ENCODE results near the gene NSMCE3.

Gene NSMCE3

GRCh38 chr15:29242456-29243242, 27.0 kb downstream of the NSMCE3 start:
- no peaks in the 10 kb centered on the region for H3K4me1 ChIP-seq (ENCODE audit: control insufficient read depth in 2 of 2, insufficient read depth in 1 of 2, low read depth in 1 of 2, low read length in 2 of 2)
- H4K8ac ChIP-seq (ENCODE audit: low read depth, low read length): no peak overlapping the region
- H2BK120ac ChIP-seq (ENCODE audit: low read depth, low read length): no peak overlapping the region
- no peaks in the 10 kb centered on the region for H3K27me3 ChIP-seq (ENCODE audit: control insufficient read depth in 3 of 3, insufficient read depth in 3 of 3, low read depth in 1 of 3, low read length in 3 of 3)
- no peak overlapping the region for H2AFZ ChIP-seq (ENCODE audit: low read length)
- whole genome bisulfite sequencing, 2 donors (ENCODE audit: extremely low coverage in 2 of 2, insufficient read length in 2 of 2, insufficient replicate concordance in 1 of 2): no CpG with 5 or more reads among the region's 16 CpGs
- no peak overlapping the region for H3K4me3 ChIP-seq (ENCODE audit: low read length in 2 of 2)
- no peak overlapping the region for H3K4ac ChIP-seq (ENCODE audit: low read length)
- no peak overlapping the region for H4K91ac ChIP-seq (ENCODE audit: low read depth, low read length, poor library complexity)
- H3K9me3 ChIP-seq (replicated peaks in 1 of 2; ENCODE audit: control insufficient read depth in 2 of 2, insufficient read depth in 1 of 2, low read depth in 1 of 2, low read length in 2 of 2): no peaks in the 10 kb centered on the region
- H2BK5ac ChIP-seq (ENCODE audit: low read length): no peak overlapping the region
- no peak overlapping the region for H2AK5ac ChIP-seq (ENCODE audit: low read depth, low read length)
- no peaks in the 10 kb centered on the region for H3K79me1 ChIP-seq (ENCODE audit: low read depth, low read length)
- H3K23ac ChIP-seq (ENCODE audit: low read depth, low read length, poor library complexity): no peak overlapping the region
- H3K9ac ChIP-seq (ENCODE audit: low read depth, low read length, poor library complexity): peak overlapping the region; percentile 27
- H2BK12ac ChIP-seq (ENCODE audit: low read length): no peak overlapping the region
- H3K4me2 ChIP-seq (ENCODE audit: insufficient read depth, low read length, poor library complexity, severe bottlenecking): no peak overlapping the region
- no peak overlapping the region for H2BK15ac ChIP-seq (ENCODE audit: low read length)
- no peak overlapping the region for H3K14ac ChIP-seq (ENCODE audit: low read length)
- no peak overlapping the region for H3K18ac ChIP-seq (ENCODE audit: low read length)
- no peaks in the 10 kb centered on the region for H3K36me3 ChIP-seq (replicated peaks in 1 of 2; ENCODE audit: control insufficient read depth in 2 of 2, insufficient read depth in 2 of 2, low read length in 2 of 2)
- H3K27ac ChIP-seq (replicated peaks; ENCODE audit: low read length): no peak overlapping the region
- no peak for DNase-seq (ENCODE audit: low spot score)

- H2BK12ac ChIP-seq (ENCODE audit: low read length): no peak overlapping the region
- H2AK5ac ChIP-seq (ENCODE audit: low read depth, low read length): no peak overlapping the region
- no peaks in the 10 kb centered on the region for H3K9me3 ChIP-seq (replicated peaks in 1 of 2; ENCODE audit: control insufficient read depth in 2 of 2, insufficient read depth in 1 of 2, low read depth in 1 of 2, low read length in 2 of 2)
- no peaks in the 10 kb centered on the region for H3K79me1 ChIP-seq (ENCODE audit: low read depth, low read length)
- H3K4me2 ChIP-seq (ENCODE audit: insufficient read depth, low read length, poor library complexity, severe bottlenecking): no peak overlapping the region
- H3K27me3 ChIP-seq (ENCODE audit: control insufficient read depth in 3 of 3, insufficient read depth in 3 of 3, low read depth in 1 of 3, low read length in 3 of 3): no peaks in the 10 kb centered on the region
- no peak overlapping the region for H3K27ac ChIP-seq (replicated peaks; ENCODE audit: low read length)
- no CpG with 5 or more reads among the region's 1 CpG for WGBS, 2 donors (ENCODE audit: extremely low coverage in 2 of 2, insufficient read length in 2 of 2, insufficient replicate concordance in 1 of 2)
- no peak overlapping the region for H4K91ac ChIP-seq (ENCODE audit: low read depth, low read length, poor library complexity)
- H2BK120ac ChIP-seq (ENCODE audit: low read depth, low read length): no peak overlapping the region
- H3K4me3 ChIP-seq (ENCODE audit: low read length in 2 of 2): no peak overlapping the region
- no peak overlapping the region for H2AFZ ChIP-seq (ENCODE audit: low read length)
- no peak overlapping the region for H3K4ac ChIP-seq (ENCODE audit: low read length)
- H3K23ac ChIP-seq (ENCODE audit: low read depth, low read length, poor library complexity): no peak overlapping the region
- H3K18ac ChIP-seq (ENCODE audit: low read length): no peak overlapping the region
- H3K9ac ChIP-seq (ENCODE audit: low read depth, low read length, poor library complexity): no peak overlapping the region
- no peak overlapping the region for H3K14ac ChIP-seq (ENCODE audit: low read length)
- H2BK5ac ChIP-seq (ENCODE audit: low read length): no peak overlapping the region
- no peak overlapping the region for H2BK15ac ChIP-seq (ENCODE audit: low read length)
- no peaks in the 10 kb centered on the region for H3K36me3 ChIP-seq (replicated peaks in 1 of 2; ENCODE audit: control insufficient read depth in 2 of 2, insufficient read depth in 2 of 2, low read length in 2 of 2)
- no peaks in the 10 kb centered on the region for H3K4me1 ChIP-seq (ENCODE audit: control insufficient read depth in 2 of 2, insufficient read depth in 1 of 2, low read depth in 1 of 2, low read length in 2 of 2)
- DNase-seq (ENCODE audit: low spot score): no peak
- H4K8ac ChIP-seq (ENCODE audit: low read depth, low read length): no peak overlapping the region
Observed at GRCh38 chr15:29241207-29241606, 28.4 kb downstream of the NSMCE3 start.

GRCh38 chr15:29239395-29239794, 30.2 kb downstream of the NSMCE3 start:
- H2BK12ac ChIP-seq (ENCODE audit: low read length): no peak overlapping the region
- H3K9me3 ChIP-seq (replicated peaks in 1 of 2; ENCODE audit: control insufficient read depth in 2 of 2, insufficient read depth in 1 of 2, low read depth in 1 of 2, low read length in 2 of 2): no peaks in the 10 kb centered on the region
- no peak overlapping the region for H3K23ac ChIP-seq (ENCODE audit: low read depth, low read length, poor library complexity)
- no CpG with 5 or more reads among the region's 3 CpGs for WGBS, 2 donors (ENCODE audit: extremely low coverage in 2 of 2, insufficient read length in 2 of 2, insufficient replicate concordance in 1 of 2)
- DNase-seq (ENCODE audit: low spot score): no peak
- H2BK5ac ChIP-seq (ENCODE audit: low read length): no peak overlapping the region
- no peak overlapping the region for H2BK120ac ChIP-seq (ENCODE audit: low read depth, low read length)
- no peak overlapping the region for H4K8ac ChIP-seq (ENCODE audit: low read depth, low read length)
- no peak overlapping the region for H4K91ac ChIP-seq (ENCODE audit: low read depth, low read length, poor library complexity)
- no peak overlapping the region for H2AFZ ChIP-seq (ENCODE audit: low read length)
- no peaks in the 10 kb centered on the region for H3K4me1 ChIP-seq (ENCODE audit: control insufficient read depth in 2 of 2, insufficient read depth in 1 of 2, low read depth in 1 of 2, low read length in 2 of 2)
- H3K27ac ChIP-seq (replicated peaks; ENCODE audit: low read length): no peak overlapping the region
- H3K36me3 ChIP-seq (replicated peaks in 1 of 2; ENCODE audit: control insufficient read depth in 2 of 2, insufficient read depth in 2 of 2, low read length in 2 of 2): no peaks in the 10 kb centered on the region
- no peak overlapping the region for H3K9ac ChIP-seq (ENCODE audit: low read depth, low read length, poor library complexity)
- H3K4me2 ChIP-seq (ENCODE audit: insufficient read depth, low read length, poor library complexity, severe bottlenecking): no peak overlapping the region
- H3K27me3 ChIP-seq (ENCODE audit: control insufficient read depth in 3 of 3, insufficient read depth in 3 of 3, low read depth in 1 of 3, low read length in 3 of 3): no peaks in the 10 kb centered on the region
- H3K79me1 ChIP-seq (ENCODE audit: low read depth, low read length): no peaks in the 10 kb centered on the region
- no peak overlapping the region for H3K4me3 ChIP-seq (ENCODE audit: low read length in 2 of 2)
- H2AK5ac ChIP-seq (ENCODE audit: low read depth, low read length): no peak overlapping the region
- H3K4ac ChIP-seq (ENCODE audit: low read length): no peak overlapping the region
- no peak overlapping the region for H2BK15ac ChIP-seq (ENCODE audit: low read length)
- no peak overlapping the region for H3K18ac ChIP-seq (ENCODE audit: low read length)
- no peak overlapping the region for H3K14ac ChIP-seq (ENCODE audit: low read length)

- Histone ChIP-seq H3K79me1 (ENCODE audit: low read depth, low read length) (no peaks in the 10 kb centered on the region), H2AK5ac (ENCODE audit: low read depth, low read length) (no peak overlapping the region), H3K23ac (ENCODE audit: low read depth, low read length, poor library complexity) (no peak overlapping the region), H2BK12ac (ENCODE audit: low read length) (no peak overlapping the region), H3K36me3 (replicated peaks in 1 of 2; ENCODE audit: control insufficient read depth in 2 of 2, insufficient read depth in 2 of 2, low read length in 2 of 2) (no peaks in the 10 kb centered on the region), H4K91ac (ENCODE audit: low read depth, low read length, poor library complexity) (no peak overlapping the region), H3K14ac (ENCODE audit: low read length) (no peak overlapping the region), H2BK5ac (ENCODE audit: low read length) (no peak overlapping the region), H3K9me3 (replicated peaks in 1 of 2; ENCODE audit: control insufficient read depth in 2 of 2, insufficient read depth in 1 of 2, low read depth in 1 of 2, low read length in 2 of 2) (no peaks in the 10 kb centered on the region), H3K27ac (replicated peaks; ENCODE audit: low read length) (no peak overlapping the region), H2BK15ac (ENCODE audit: low read length) (no peak overlapping the region), H3K4ac (ENCODE audit: low read length) (no peak overlapping the region), H3K4me3 (ENCODE audit: low read length in 2 of 2) (no peak overlapping the region), H3K18ac (ENCODE audit: low read length) (no peak overlapping the region), H3K4me2 (ENCODE audit: insufficient read depth, low read length, poor library complexity, severe bottlenecking) (no peak overlapping the region), H3K9ac (ENCODE audit: low read depth, low read length, poor library complexity) (no peak overlapping the region), H3K27me3 (ENCODE audit: control insufficient read depth in 3 of 3, insufficient read depth in 3 of 3, low read depth in 1 of 3, low read length in 3 of 3) (no peaks in the 10 kb centered on the region), H2BK120ac (ENCODE audit: low read depth, low read length) (no peak overlapping the region), H2AFZ (ENCODE audit: low read length) (no peak overlapping the region), H3K4me1 (ENCODE audit: control insufficient read depth in 2 of 2, insufficient read depth in 1 of 2, low read depth in 1 of 2, low read length in 2 of 2) (no peaks in the 10 kb centered on the region), H4K8ac (ENCODE audit: low read depth, low read length) (no peak overlapping the region)
- no peak for DNase-seq (ENCODE audit: low spot score)
- no CpG with 5 or more reads among the region's 4 CpGs for WGBS, 2 donors (ENCODE audit: extremely low coverage in 2 of 2, insufficient read length in 2 of 2, insufficient replicate concordance in 1 of 2)
Observed at GRCh38 chr15:29233566-29233965, 36.1 kb downstream of the NSMCE3 start.
